Stimulated activated CD4-positive, alpha-beta T cell treated with anti-CD3 and anti-CD28 coated beads, Interleukin-1b, Interleukin-23, amount 100 ng/mL, for 24 hours (primary cell): ENCODE results near the gene ASAP2.

Source experiments
- DNase-seq, 4 experiments: peaks; one replicate each; pipeline ENCODE4 v3.0.0-alpha.2; 2020; ENCODE audit warnings: low read depth in 4 of 4, low spot score in 1 of 4

ASAP2 gene

DNA sequence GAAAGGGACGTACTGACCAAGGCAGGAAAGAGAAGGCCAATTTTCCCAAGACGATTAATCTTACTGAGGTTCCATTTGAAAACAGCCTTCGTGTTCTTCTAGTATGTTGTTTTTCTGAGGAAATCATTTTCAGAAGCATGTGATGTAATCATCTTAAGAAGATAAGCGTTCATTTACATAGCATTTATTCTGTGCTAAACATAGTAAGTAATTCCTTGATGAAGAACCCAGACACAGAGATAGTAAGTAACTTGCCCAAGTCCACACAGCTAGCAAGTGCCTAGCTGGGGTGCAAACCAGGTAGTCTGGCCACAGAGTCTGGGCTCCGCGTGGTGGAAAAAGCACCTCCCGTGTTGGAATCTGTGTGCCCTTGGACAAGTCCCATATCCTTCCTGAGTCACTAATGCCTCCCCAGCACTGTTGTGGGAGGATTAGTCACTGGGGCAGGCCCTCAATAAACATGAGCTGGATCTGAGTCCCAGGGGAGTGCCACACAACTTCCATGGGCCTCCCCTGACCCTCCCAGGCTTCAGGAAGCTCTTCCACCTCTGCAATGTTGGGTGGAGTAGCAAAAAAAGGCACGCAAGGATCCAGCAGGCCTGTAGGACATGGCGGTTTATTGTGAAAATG, 26.9 kb upstream of the ASAP2 start:
- no peak for DNase-seq

- no peak for DNase-seq
Measured at GRCh38 chr2:9184361-9184760, 22.3 kb upstream of the ASAP2 start.

- DNase-seq, result no peak
Measured at GRCh38 chr2:9187620-9188214, 18.9 kb upstream of the ASAP2 start.

GRCh38 chr2:9188823-9189222, 17.8 kb upstream of the ASAP2 start:
- DNase-seq, result no peak

GRCh38 chr2:9189901-9190300, 16.7 kb upstream of the ASAP2 start:
- DNase-seq, result no peak

DNA sequence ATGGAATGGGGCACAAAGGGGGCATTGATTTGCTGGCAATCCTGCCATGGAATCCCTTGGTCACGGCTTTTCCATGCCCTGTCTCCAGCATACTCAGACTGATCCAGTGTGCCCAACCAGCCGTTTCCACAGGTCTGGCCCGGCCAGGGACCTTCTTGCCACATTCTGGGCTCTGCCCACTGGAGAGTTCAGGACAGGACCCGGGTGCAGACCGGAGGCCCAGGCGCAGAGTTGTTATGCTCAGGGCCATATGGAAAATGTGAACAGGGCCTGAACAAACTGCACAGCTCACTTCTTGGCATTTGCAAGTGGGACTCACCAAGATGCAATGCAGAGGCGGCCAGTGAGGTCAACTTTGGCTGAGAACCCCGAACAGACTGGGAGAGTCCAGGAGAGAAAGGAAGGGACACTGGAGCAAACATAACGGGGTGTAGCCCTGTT, 15.6 kb upstream of the ASAP2 start:
- DNase-seq, result no peak

DNA sequence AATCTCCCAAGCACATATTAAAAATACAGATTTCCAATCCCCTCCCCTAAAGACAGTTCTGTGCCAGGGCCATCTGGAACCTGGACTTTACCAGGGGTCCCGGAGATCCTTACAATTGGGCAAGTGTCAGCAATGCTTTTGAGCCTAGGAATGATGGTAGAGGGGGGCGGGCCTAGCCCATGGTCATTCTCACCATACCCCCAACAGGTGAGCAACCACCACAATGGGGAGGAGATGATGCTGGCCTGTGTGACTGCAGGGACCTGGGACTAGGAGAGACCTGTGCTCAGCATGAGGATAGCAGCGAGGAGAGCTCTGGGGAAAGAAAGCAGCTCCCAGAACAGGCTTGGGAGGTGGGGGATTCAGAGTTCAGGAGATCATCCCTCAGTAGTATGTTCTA, 13.9 kb upstream of the ASAP2 start:
- DNase-seq, result no peak

DNA sequence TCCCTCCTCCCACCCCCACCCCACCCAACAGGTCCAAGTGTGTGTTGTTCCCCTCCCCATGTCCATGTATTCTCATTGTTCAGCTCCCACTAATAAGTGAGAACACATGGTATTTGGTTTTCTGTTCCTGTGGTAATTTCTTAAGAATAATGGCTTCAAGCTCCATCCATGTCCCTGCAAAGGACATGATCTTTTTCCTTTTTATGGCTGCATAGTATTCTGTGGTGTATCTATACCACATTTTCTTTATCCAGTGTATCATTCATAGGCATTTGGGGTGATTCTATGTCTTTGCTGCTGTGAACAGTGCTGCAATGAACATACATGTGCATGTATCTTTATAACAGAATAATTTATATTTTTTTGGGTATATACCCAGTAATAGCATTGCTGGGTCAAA, 12.3 kb upstream of the ASAP2 start:
- DNase-seq, result no peak

DNA sequence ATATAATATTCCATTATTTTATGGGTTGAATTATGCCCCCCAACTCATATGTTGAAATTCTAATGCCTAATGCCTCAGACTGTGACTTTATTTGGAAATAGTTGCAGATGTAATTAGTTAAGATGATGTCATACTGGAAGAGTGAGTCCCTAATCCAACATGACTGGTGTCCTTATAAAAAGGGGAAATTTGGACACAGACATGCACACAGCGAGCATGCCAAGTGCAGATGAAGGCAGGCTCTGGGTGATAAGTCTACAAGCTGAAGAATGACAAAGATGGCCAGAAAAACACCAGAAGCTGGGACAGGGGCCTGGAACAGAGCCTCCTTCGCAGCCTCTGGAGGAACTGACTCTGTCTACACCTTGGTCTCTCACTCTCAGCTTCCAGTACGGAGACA, 10.0 kb upstream of the ASAP2 start:
- DNase-seq, result no peak

DNA sequence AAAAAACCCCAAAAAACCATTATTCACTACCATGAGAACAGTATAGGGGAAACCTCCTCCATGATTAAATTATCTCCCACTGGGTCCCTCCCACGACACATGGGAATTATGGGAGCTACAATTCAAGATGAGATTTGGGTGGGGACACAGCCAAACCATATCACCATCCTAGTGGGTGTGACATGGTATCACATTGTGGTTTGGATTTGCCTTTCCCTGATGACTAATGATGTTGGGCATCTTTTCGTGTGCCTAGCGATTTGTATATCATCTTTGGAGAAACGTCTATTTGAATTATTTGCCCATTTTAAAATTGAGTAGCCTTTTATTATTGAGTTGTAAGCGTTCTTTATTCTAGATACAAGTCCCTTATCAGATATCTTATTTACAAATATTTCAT, 8.7 kb upstream of the ASAP2 start:
- DNase-seq, result no peak

DNA sequence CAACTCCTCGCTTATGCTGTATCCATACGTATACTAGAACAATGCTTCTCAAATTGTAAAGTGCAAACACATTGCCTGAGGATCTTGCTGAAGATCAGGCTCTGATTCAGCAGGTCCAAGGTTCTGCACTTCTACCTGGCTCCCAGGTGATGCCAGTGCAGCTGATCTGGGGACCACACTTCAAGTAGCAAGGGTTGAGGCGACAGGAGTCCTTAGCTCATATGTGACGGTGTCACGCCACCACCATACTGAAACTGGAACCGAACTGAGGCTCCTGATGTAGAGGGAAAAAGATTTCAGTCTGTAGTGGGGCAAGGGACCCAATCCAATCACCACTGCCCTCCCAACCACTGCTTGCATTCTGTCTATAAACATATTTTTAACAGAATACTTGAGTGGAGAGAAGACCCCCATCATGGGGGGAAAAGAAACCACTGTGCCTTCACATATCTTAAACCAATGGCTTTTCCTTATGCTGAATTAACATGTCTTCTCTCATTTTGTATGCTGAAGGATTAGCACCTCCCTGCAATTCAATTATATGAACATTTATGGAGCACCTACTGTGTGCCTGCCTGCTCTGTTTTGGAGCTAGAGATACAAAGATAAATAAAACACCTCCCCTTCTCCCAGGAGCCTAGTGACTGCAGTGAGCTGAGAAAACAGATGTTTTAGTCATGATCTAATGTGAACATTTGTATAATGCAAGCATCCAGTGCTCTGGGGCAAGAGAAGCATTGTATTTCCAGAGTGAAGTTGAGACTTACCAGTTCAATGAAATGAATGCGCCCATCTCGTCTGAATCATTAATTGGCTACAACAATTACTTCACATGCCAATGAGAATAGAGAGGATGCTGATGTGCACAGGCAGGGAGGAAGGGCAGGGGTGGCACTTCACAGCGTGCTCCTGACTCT, 6.6 kb upstream of the ASAP2 start:
- no peak for DNase-seq

- DNase-seq, result no peak
Measured at GRCh38 chr2:9200633-9201015, 6.0 kb upstream of the ASAP2 start.

- DNase-seq, result no peak
Measured at GRCh38 chr2:9201185-9201891, 5.3 kb upstream of the ASAP2 start.

GRCh38 chr2:9203006-9203405, 3.6 kb upstream of the ASAP2 start:
- no peak for DNase-seq

DNA sequence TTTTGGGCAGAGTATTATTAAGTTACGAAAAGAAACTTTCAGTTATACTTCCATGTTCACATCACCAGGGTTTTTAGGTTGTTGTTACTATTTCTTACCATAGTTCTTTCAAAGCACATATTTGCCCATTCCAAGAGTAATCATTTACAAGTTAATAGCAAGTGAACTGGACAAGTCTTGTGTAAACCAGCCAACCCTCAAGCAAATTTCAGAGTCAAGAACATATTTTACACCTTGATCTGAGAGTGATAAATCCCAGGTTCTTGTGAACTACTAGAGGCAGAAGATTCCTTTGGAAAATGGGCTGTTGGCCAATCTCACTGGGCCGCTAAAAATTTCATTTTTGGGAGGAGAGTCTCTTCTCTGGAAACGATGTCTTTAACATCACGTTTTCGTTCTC, 2.7 kb upstream of the ASAP2 start:
- DNase-seq, result no peak

DNA sequence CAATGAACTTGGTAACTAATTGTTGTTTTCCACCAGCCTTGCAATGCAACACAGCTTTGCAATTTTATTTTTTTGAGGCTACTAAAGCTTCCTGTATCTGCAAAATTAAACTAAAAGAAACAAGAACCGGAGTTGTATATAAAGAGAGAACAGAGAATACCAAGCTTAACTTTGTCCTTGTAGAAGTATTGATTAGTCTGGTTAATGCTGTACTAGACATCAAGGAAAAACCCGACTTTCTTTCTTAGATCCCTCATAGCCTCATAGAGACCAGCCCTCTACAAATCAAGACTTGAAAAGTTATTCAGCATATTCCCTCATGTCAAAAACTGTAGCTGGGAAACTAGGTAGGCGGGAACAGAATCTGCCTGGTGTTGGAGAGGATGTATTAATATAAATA, 1.7 kb upstream of the ASAP2 start:
- no peak for DNase-seq

DNA sequence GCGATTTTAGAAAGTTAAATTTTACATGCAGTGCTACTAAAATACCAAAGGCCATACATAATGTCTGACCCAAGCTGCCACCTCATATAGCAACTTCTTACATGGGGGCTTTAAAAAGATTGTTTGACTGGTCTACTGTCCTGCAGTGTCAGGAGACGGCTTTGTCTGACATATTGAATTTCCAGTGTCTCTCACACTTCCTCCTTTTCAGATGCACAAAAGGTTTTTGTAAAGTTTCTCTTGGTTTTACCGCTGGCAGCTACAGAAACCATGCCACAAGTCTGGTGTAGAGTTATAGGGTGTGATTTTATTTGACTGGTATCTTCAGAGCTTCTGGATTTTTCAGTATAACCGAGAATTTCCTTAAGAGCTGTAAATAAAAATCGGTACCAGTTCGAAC, 1.1 kb upstream of the ASAP2 start:
- DNase-seq, result no peak

GRCh38 chr2:9206991-9207640, 504 bp downstream of the ASAP2 start:
- no peak for DNase-seq

DNA sequence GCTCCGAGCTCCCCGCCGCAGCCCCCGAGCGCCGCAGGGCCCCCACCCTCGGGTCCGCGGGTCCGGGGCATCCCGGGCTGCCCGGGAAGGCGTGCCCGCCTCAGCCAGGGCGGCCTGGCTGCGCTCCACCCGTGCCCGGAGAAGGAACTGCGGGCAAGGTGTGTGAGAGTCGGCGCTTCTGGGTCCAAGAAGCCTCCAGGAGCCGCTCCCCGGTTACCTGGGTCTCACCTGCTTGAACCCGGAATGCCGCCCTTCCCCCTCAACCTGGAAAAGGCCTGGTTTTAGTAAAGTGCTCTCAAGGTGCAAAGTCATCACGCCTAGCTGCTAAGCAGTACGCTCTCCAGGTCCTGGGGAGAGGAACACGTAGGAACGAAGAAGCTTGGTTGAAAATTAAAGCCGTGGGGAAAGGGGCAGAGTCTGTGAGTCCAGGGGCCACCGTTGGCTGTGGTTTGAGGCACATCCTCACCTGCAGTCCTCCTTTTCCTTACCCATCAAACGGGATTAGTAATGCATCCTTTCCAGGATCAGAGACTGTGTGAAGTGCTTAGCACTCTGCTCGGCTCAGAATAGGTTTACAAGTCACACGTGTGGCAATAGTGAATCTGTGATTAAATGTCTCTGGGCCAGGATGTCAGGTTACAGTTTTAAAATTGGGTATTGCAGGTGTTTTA, 1.2 kb downstream of the ASAP2 start:
- no peak for DNase-seq

DNA sequence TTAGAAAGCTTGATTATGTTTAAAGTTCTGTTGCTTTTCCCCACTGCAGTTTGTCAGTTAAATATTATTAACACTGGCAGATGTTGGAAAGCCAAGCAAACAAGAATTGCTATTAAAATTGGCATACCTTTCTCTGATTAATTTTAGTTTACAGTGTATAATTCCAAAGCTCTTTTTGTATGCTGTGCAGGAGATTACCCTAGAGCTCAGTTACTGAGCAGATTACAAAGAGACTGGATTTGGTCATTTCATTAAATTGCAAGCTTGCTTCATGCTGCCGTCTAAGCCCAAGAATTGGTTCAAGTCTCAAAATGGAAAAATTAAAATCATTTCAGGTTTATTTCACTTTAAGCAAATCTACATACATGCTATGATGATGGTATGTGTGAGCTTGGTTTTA, 2.3 kb downstream of the ASAP2 start:
- DNase-seq, result no peak

DNA sequence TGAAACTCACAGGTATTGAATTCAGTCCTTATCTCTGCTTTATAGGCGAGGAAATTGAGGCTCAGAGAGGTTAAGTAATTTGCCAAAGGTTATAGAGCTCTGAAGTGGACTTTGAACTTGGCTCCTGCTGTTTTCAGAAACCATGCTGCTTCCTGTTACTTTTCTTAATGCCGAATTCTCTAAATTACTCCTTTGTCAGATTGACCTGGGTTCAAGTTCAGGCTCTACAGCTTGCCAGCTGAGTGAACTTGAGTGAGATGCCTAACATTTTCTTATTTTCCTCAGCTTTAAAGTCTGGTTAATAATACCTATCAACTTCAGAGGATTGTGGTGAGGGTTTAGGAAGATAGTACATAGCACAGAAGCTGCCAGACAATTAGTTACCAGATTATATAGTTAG, 3.4 kb downstream of the ASAP2 start:
- DNase-seq, result no peak
